GM21786 (cell line): ENCODE results near the gene HEXB.
"Not testable (repeated sequence)": the region's sequence is repeated elsewhere in the genome, so short reads cannot be mapped to it uniquely, and the experiment has no call there.

Experiments used
- ATAC-seq: cut with Tn5 transposase; IDR thresholded peaks from one replicate; pipeline ENCODE4 v1.9.1; 2021; ENCODE audit not compliant: unreplicated experiment

Gene HEXB

GRCh38 chr5:74657165-74657564, 27.9 kb upstream of the HEXB start:
- no peak for ATAC-seq

- ATAC-seq, result no peak
Observed at GRCh38 chr5:74659172-74659571, 25.9 kb upstream of the HEXB start.

- ATAC-seq, result no peak
Observed at GRCh38 chr5:74660140-74660539, 24.9 kb upstream of the HEXB start.

GRCh38 chr5:74660873-74661272, 24.2 kb upstream of the HEXB start:
- no peak for ATAC-seq

- ATAC-seq, result no peak
Observed at GRCh38 chr5:74664551-74664950, 20.5 kb upstream of the HEXB start.

- ATAC-seq, result no peak
Observed at GRCh38 chr5:74665273-74665672, 19.8 kb upstream of the HEXB start.

- ATAC-seq, result no peak
Observed at GRCh38 chr5:74665816-74666215, 19.2 kb upstream of the HEXB start.

- no peak for ATAC-seq
Observed at GRCh38 chr5:74667396-74667795, 17.6 kb upstream of the HEXB start.

GRCh38 chr5:74669821-74670220, 15.2 kb upstream of the HEXB start:
- ATAC-seq, result no peak

- ATAC-seq, result no peak
Observed at GRCh38 chr5:74670396-74671038, 14.5 kb upstream of the HEXB start.

GRCh38 chr5:74672215-74672877, 12.7 kb upstream of the HEXB start:
- ATAC-seq, result no peak

GRCh38 chr5:74673011-74673790, 11.8 kb upstream of the HEXB start:
- ATAC-seq, result no peak

GRCh38 chr5:74676466-74676865, 8.6 kb upstream of the HEXB start:
- not testable (repeated sequence) for ATAC-seq

- not testable (repeated sequence) for ATAC-seq
Observed at GRCh38 chr5:74678123-74678522, 6.9 kb upstream of the HEXB start.

GRCh38 chr5:74679300-74679699, 5.7 kb upstream of the HEXB start:
- ATAC-seq, result not testable (repeated sequence)

GRCh38 chr5:74679966-74680365, 5.1 kb upstream of the HEXB start:
- ATAC-seq, result no peak

GRCh38 chr5:74685979-74686631, 1.1 kb downstream of the HEXB start:
- peak; percentile 61 for ATAC-seq

GRCh38 chr5:74686962-74687751, 2.1 kb downstream of the HEXB start:
- ATAC-seq, result no peak

GRCh38 chr5:74693191-74693590, 8.2 kb downstream of the HEXB start:
- ATAC-seq, result no peak

GRCh38 chr5:74717596-74717995, 32.6 kb downstream of the HEXB start:
- no peak for ATAC-seq

GRCh38 chr5:74722271-74722670, 37.2 kb downstream of the HEXB start:
- no peak for ATAC-seq
